Muscle layer of duodenum (tissue), 2 donors: Measurements from ENCODE around the gene ARID4A.

Experiments used
- H3K27ac ChIP-seq: one replicate; pipeline ENCODE4 v1.7.0; 2013; ENCODE audit warnings: mild to moderate bottlenecking, low read length
- H3K27me3 ChIP-seq: one replicate; pipeline ENCODE4 v1.7.0; 2013; ENCODE audit warnings: low read depth, mild to moderate bottlenecking, control low read depth, low read length
- H3K36me3 ChIP-seq, 2 donors: one replicate each; pipeline ENCODE4 v1.7.0; 2013; ENCODE audit warnings: low read length in 2 of 2, control low read depth in 1 of 2, mild to moderate bottlenecking in 1 of 2; ENCODE audit not compliant: insufficient read depth in 2 of 2, control insufficient read depth in 1 of 2
- H3K4me1 ChIP-seq, 2 donors: one replicate each; pipeline ENCODE4 v1.7.0; 2013; ENCODE audit warnings: low read length in 2 of 2, mild to moderate bottlenecking in 2 of 2, control low read depth in 1 of 2, moderate library complexity in 1 of 2; ENCODE audit not compliant: insufficient read depth in 2 of 2, control insufficient read depth in 1 of 2
- H3K4me3 ChIP-seq, 2 donors: one replicate each; pipeline ENCODE4 v1.7.0; 2013; ENCODE audit warnings: low read length in 2 of 2, low read depth in 1 of 2, mild to moderate bottlenecking in 1 of 2
- H3K9me3 ChIP-seq, 2 donors: one replicate each; pipeline ENCODE4 v1.7.0; 2013; ENCODE audit warnings: low read length in 2 of 2, control low read depth in 1 of 2, mild to moderate bottlenecking in 1 of 2; ENCODE audit not compliant: control insufficient read depth in 1 of 2
- donor health status: healthy.

ARID4A gene

GRCh38 chr14:58278177-58278576 lies 20.2 kb upstream of the ARID4A start:
- Histone ChIP-seq H3K4me1 (peaks cover 20 to 26% of the 10 kb centered on the region in 2 donors), H3K27me3 (no peaks in the 10 kb centered on the region), H3K27ac (no peak overlapping the region), H3K36me3 (peaks cover 14 to 17% of the 10 kb centered on the region in 2 donors), H3K9me3 (no peaks in the 10 kb centered on the region), H3K4me3 (no peak overlapping the region)

- H3K27ac ChIP-seq = peak overlapping the region; percentile 92
- peaks cover 26 to 27% of the 10 kb centered on the region in 2 donors for H3K36me3 ChIP-seq
- H3K4me3 ChIP-seq = peak overlapping the region in 1 of 2 donors; percentile 11
- H3K4me1 ChIP-seq = peaks cover 13 to 16% of the 10 kb centered on the region in 2 donors
- no peaks in the 10 kb centered on the region for H3K9me3 ChIP-seq
- no peaks in the 10 kb centered on the region for H3K27me3 ChIP-seq
Observed at GRCh38 chr14:58280954-58281787, 17.2 kb upstream of the ARID4A start.

- H3K36me3 ChIP-seq = peaks cover 26 to 27% of the 10 kb centered on the region in 2 donors
- peaks cover 8 to 14% of the 10 kb centered on the region in 2 donors for H3K4me1 ChIP-seq
- H3K9me3 ChIP-seq = no peaks in the 10 kb centered on the region
- peak overlapping the region; percentile 92 for H3K27ac ChIP-seq
- H3K27me3 ChIP-seq = no peaks in the 10 kb centered on the region
- H3K4me3 ChIP-seq = no peak overlapping the region
Observed at GRCh38 chr14:58281969-58282368, 16.4 kb upstream of the ARID4A start.

GRCh38 chr14:58282925-58283593 lies 15.3 kb upstream of the ARID4A start:
- peaks cover 21 to 27% of the 10 kb centered on the region in 2 donors for H3K36me3 ChIP-seq
- H3K9me3 ChIP-seq = no peaks in the 10 kb centered on the region
- H3K4me3 ChIP-seq = no peak overlapping the region
- peak overlapping the region; percentile 56 for H3K27ac ChIP-seq
- H3K27me3 ChIP-seq = no peaks in the 10 kb centered on the region
- H3K4me1 ChIP-seq = peaks cover 8 to 14% of the 10 kb centered on the region in 2 donors

GRCh38 chr14:58283730-58284129 lies 14.6 kb upstream of the ARID4A start:
- Histone ChIP-seq H3K4me1 (peaks cover 8 to 16% of the 10 kb centered on the region in 2 donors), H3K4me3 (no peak overlapping the region), H3K36me3 (peaks cover 23 to 27% of the 10 kb centered on the region in 2 donors), H3K27me3 (no peaks in the 10 kb centered on the region), H3K27ac (peak overlapping the region; percentile 56), H3K9me3 (no peaks in the 10 kb centered on the region)

GRCh38 chr14:58285132-58285531 lies 13.2 kb upstream of the ARID4A start:
- Histone ChIP-seq H3K27ac (no peak overlapping the region), H3K4me1 (peaks cover 8 to 22% of the 10 kb centered on the region in 2 donors), H3K27me3 (no peaks in the 10 kb centered on the region), H3K4me3 (no peak overlapping the region), H3K9me3 (no peaks in the 10 kb centered on the region), H3K36me3 (peaks cover 28% of the 10 kb centered on the region in 2 donors)

- H3K4me3 ChIP-seq = no peak overlapping the region
- peaks cover 40 to 42% of the 10 kb centered on the region in 2 donors for H3K36me3 ChIP-seq
- no peaks in the 10 kb centered on the region for H3K9me3 ChIP-seq
- H3K27me3 ChIP-seq = no peaks in the 10 kb centered on the region
- H3K4me1 ChIP-seq = peaks cover 0 to 8% of the 10 kb centered on the region in 2 donors
- H3K27ac ChIP-seq = no peak overlapping the region
Observed at GRCh38 chr14:58287607-58288042, 10.7 kb upstream of the ARID4A start.

- Histone ChIP-seq H3K4me1 (peaks cover 0 to 8% of the 10 kb centered on the region in 2 donors), H3K27ac (no peak overlapping the region), H3K36me3 (peaks cover 42 to 47% of the 10 kb centered on the region in 2 donors), H3K27me3 (no peaks in the 10 kb centered on the region), H3K4me3 (no peak overlapping the region), H3K9me3 (no peaks in the 10 kb centered on the region)
Observed at GRCh38 chr14:58288106-58288792, 10.1 kb upstream of the ARID4A start.

GRCh38 chr14:58291646-58292045 lies 6.7 kb upstream of the ARID4A start:
- no peak overlapping the region for H3K4me3 ChIP-seq
- H3K4me1 ChIP-seq = peaks cover 6 to 32% of the 10 kb centered on the region in 2 donors
- H3K36me3 ChIP-seq = peaks cover 36 to 55% of the 10 kb centered on the region in 2 donors
- no peaks in the 10 kb centered on the region for H3K9me3 ChIP-seq
- no peaks in the 10 kb centered on the region for H3K27me3 ChIP-seq
- H3K27ac ChIP-seq = no peak overlapping the region

GRCh38 chr14:58292187-58292586 lies 6.2 kb upstream of the ARID4A start:
- Histone ChIP-seq H3K27ac (no peak overlapping the region), H3K27me3 (no peaks in the 10 kb centered on the region), H3K36me3 (peaks cover 36 to 54% of the 10 kb centered on the region in 2 donors), H3K4me3 (no peak overlapping the region), H3K9me3 (no peaks in the 10 kb centered on the region), H3K4me1 (peaks cover 6 to 32% of the 10 kb centered on the region in 2 donors)

- H3K36me3 ChIP-seq = peaks cover 35 to 43% of the 10 kb centered on the region in 2 donors
- peaks cover 6 to 25% of the 10 kb centered on the region in 2 donors for H3K4me1 ChIP-seq
- H3K27ac ChIP-seq = no peak overlapping the region
Observed at GRCh38 chr14:58294201-58294600, 4.2 kb upstream of the ARID4A start.

More at GRCh38 chr14:58294201-58294600, 4.2 kb upstream of the ARID4A start:
- Histone ChIP-seq H3K27me3 (no peaks in the 10 kb centered on the region), H3K9me3 (no peaks in the 10 kb centered on the region), H3K4me3 (no peak overlapping the region)
